ENCODE results near the gene ZNF565. TPM values are rescaled to one million over a fixed set of nuclear protein-coding genes. Genes with fewer than 3 reads are reported as not detected.
"Not testable (repeated sequence)": the region's sequence is repeated elsewhere in the genome, so short reads cannot be mapped to it uniquely, and the experiment has no call there.

The ZNF565 gene
- total and polyA plus RNA-seq, 12 donors, result 2.0 to 7.5 (median 4.0) TPM

DNA sequence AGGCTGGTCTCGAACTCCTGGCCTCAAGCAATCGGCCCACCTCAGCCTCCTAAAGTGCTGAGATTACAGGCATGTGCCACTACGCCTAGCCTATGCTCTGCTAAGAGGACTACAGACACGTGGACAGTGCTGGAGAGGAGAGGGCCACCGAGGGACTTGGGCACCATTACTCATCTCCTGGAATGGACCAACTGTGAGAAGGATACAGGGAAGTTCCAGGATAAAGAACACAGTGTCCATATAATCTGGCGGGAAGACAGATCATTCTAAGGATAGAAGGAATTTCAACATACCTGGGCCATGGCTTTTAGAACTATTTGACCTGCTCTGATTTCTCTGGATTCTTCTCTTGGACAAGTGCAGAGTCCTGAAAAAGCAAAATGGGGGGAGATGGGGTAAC is 12.8 kb downstream of the ZNF565 start:
- Histone ChIP-seq H3K9me3 (replicated peaks in 1 of 3) (no peaks in the 10 kb centered on the region), H3K4me3 (no peak overlapping the region), H3K27me3 (no peaks in the 10 kb centered on the region), H3K4me1 (replicated peaks in 1 of 2) (no peaks in the 10 kb centered on the region), H3K27ac (no peak overlapping the region), H3K36me3 (replicated peaks in 1 of 2) (no peaks in the 10 kb centered on the region)
- 89 to 97% (median 95%) methylated on average over 6 of the region's 6 CpGs for whole genome bisulfite sequencing, 4 donors
- TF ChIP-seq, protein P1, sequence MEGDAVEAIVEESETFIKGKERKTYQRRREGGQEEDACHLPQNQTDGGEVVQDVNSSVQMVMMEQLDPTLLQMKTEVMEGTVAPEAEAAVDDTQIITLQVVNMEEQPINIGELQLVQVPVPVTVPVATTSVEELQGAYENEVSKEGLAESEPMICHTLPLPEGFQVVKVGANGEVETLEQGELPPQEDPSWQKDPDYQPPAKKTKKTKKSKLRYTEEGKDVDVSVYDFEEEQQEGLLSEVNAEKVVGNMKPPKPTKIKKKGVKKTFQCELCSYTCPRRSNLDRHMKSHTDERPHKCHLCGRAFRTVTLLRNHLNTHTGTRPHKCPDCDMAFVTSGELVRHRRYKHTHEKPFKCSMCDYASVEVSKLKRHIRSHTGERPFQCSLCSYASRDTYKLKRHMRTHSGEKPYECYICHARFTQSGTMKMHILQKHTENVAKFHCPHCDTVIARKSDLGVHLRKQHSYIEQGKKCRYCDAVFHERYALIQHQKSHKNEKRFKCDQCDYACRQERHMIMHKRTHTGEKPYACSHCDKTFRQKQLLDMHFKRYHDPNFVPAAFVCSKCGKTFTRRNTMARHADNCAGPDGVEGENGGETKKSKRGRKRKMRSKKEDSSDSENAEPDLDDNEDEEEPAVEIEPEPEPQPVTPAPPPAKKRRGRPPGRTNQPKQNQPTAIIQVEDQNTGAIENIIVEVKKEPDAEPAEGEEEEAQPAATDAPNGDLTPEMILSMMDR (IDR thresholded peaks at IDR 0.05), result no peak
- TF ChIP-seq POLR2A (IDR thresholded peaks at IDR 0.05), result no peak
- intact Hi-C loops (cut with DNase I), result loop anchor here in 1 of 2 donors (10.0 kb wide), 1 partner anchor 283 kb away; the partner anchor contains the start of gene ZNF566
- DNase-seq, result no peak

DNA sequence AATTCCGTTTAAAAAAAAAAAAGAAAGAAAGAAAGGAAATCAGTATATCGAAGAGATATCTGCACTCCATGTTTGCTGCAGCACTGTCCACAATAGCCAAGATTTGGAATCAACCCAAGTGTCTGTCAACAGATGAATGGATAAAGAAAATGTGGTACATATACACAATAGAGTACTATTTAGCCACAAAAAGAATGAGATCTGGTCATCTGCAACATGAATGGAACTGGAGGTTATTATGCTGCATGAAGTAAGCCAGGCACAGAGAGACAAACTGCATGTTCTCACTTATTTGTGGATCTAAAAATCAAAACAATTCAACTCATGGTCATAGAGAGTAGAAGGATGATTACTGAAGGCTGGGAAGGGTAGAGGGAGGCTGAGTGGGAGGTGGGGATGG is 16.3 kb downstream of the ZNF565 start:
- Histone ChIP-seq H3K4me1 (replicated peaks in 1 of 2) (no peaks in the 10 kb centered on the region), H3K4me3 (no peak overlapping the region), H3K9me3 (replicated peaks in 1 of 3) (no peaks in the 10 kb centered on the region), H3K36me3 (replicated peaks in 1 of 2) (peaks cover 0 to 15% of the 10 kb centered on the region in 2 donors), H3K27ac (no peak overlapping the region), H3K27me3 (no peaks in the 10 kb centered on the region)
- WGBS, 4 donors, result 85 to 90% (median 88%) methylated on average over 2 of the region's 2 CpGs
- no peak for DNase-seq
- intact Hi-C loops (cut with DNase I), result loop anchor here in 1 of 2 donors (10.0 kb wide), 1 partner anchor 297 kb away; no protein-coding TSS in a partner anchor
- no peak for TF ChIP-seq POLR2A (IDR thresholded peaks at IDR 0.05)
- TF ChIP-seq, protein P1 (IDR thresholded peaks at IDR 0.05), result no peak

DNA sequence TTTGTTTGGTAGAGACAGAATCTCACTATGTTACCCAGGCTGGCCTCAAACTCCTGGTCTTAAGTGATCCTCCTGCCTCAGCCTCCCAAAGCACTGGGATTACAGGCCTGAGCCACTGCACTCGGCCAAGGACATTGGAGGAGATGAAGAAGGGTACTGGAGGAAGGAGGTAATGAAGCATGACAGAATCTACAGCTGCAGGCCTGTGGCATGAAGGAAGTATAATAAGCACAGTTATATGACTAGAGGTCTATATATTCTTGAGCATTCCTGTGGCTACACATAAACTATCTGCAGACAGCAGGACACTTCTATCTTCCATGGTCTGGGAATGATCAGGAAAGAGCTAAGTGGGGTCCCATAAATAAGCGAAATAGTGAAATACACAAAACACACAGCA is 18.2 kb downstream of the ZNF565 start:
- intact Hi-C loops (cut with DNase I), result loop anchor here in 1 of 2 donors (10.0 kb wide), 1 partner anchor 299 kb away; no protein-coding TSS in a partner anchor
- Histone ChIP-seq H3K9me3 (replicated peaks in 1 of 3) (no peaks in the 10 kb centered on the region), H3K4me3 (no peak overlapping the region), H3K4me1 (replicated peaks in 1 of 2) (no peaks in the 10 kb centered on the region), H3K27me3 (no peaks in the 10 kb centered on the region), H3K36me3 (replicated peaks in 1 of 2) (peaks cover 0 to 15% of the 10 kb centered on the region in 2 donors), H3K27ac (no peak overlapping the region)
- WGBS, 4 donors, result 90 to 100% (median 95%) methylated on average over 2 of the region's 2 CpGs
- no peak for DNase-seq
- TF ChIP-seq, protein P1 (IDR thresholded peaks at IDR 0.05), result no peak
- TF ChIP-seq POLR2A (IDR thresholded peaks at IDR 0.05), result no peak

DNA sequence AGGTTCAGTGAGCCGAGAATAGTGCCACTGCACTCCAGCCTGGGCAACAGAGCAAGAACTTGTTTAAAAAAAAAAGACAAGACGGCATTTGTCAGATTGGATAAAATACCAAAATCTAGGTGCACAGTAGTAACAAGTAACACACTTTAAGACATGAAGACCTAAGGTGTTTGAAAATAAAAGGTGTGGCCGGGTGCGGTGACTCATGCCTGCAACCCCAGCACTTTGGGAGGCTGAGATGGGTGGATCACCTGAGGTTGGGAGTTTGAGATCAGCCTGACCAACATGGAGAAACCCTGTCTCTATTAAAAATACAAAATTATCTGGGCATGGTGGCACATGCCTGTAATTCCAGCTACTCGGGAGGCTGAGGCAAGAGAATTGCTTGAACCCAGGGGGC is 27.7 kb downstream of the ZNF565 start:
- H3K27ac ChIP-seq; H3K4me1 ChIP-seq (replicated peaks in 1 of 2); DNase-seq; intact Hi-C loops (cut with DNase I); H3K27me3 ChIP-seq; H3K4me3 ChIP-seq; H3K9me3 ChIP-seq (replicated peaks in 1 of 3): not testable (repeated sequence)
- H3K36me3 ChIP-seq (replicated peaks in 1 of 2), result peaks cover 0 to 10% of the 10 kb centered on the region in 2 donors
- WGBS, 4 donors, result 90 to 95% (median 94%) methylated on average over 5 of the region's 5 CpGs

DNA sequence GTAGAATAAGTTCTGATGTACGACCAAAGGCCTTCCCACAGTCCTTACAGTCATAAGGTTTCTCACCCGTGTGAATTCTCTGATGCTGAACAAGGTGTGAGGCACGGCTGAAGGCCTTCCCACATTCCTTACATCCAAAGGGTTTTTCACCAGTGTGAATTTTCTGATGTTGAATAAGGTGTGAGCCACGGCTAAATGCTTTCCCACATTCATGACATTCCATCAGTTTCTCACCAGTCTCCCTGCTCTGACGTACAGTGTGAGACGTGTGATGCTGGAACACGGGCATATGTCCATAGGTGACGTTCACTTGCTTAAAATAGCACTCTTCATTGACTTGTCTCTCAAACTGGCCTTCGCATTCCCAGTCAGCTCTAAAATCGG is 31.2 kb downstream of the ZNF565 start:
- H3K4me3 ChIP-seq, result no peak overlapping the region
- H3K36me3 ChIP-seq (replicated peaks in 1 of 2), result peaks cover 0 to 10% of the 10 kb centered on the region in 2 donors
- no peaks in the 10 kb centered on the region for H3K4me1 ChIP-seq (replicated peaks in 1 of 2)
- WGBS, 4 donors, result 87 to 92% (median 90%) methylated on average over 10 of the region's 10 CpGs
- no peaks in the 10 kb centered on the region for H3K27me3 ChIP-seq
- DNase-seq, result no peak
- H3K27ac ChIP-seq, result no peak overlapping the region
- TF ChIP-seq, protein P1 (IDR thresholded peaks at IDR 0.05), result no peak
- TF ChIP-seq POLR2A (IDR thresholded peaks at IDR 0.05), result no peak
- intact Hi-C loops (cut with DNase I), result no loop called here
- H3K9me3 ChIP-seq (replicated peaks in 1 of 3), result no peaks in the 10 kb centered on the region
